PC-9 (cell line): ENCODE data around the gene UNC5B.

Experiments
- EZH2 ChIP-seq: fragments of 200-600 bp; sonication (generic); IDR thresholded peaks from 2 replicates; pipeline ENCODE4 v1.8.0; 2017; ENCODE audit warnings: antibody characterized with exemption, low read depth
- TF ChIP-seq, protein P1 (sequence below): fragments of 200-600 bp; sonication (generic); conservative IDR thresholded peaks from 2 replicates; pipeline ENCODE4 v1.6.1; 2017; ENCODE audit warnings: mixed run types, antibody characterized with exemption, mild to moderate bottlenecking, moderate library complexity

GRCh38 chr10:71173466-71173865 is 38.9 kb upstream of the UNC5B start:
- TF ChIP-seq, protein P1, sequence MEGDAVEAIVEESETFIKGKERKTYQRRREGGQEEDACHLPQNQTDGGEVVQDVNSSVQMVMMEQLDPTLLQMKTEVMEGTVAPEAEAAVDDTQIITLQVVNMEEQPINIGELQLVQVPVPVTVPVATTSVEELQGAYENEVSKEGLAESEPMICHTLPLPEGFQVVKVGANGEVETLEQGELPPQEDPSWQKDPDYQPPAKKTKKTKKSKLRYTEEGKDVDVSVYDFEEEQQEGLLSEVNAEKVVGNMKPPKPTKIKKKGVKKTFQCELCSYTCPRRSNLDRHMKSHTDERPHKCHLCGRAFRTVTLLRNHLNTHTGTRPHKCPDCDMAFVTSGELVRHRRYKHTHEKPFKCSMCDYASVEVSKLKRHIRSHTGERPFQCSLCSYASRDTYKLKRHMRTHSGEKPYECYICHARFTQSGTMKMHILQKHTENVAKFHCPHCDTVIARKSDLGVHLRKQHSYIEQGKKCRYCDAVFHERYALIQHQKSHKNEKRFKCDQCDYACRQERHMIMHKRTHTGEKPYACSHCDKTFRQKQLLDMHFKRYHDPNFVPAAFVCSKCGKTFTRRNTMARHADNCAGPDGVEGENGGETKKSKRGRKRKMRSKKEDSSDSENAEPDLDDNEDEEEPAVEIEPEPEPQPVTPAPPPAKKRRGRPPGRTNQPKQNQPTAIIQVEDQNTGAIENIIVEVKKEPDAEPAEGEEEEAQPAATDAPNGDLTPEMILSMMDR, result no peak
- no peak for TF ChIP-seq EZH2
